Right lobe of liver (tissue), 6 donors: ENCODE measurements around the gene CCDC32. TPM values are rescaled to one million over a fixed set of nuclear protein-coding genes. Genes with fewer than 3 reads are reported as not detected.
"Not testable (repeated sequence)": the region's sequence is repeated elsewhere in the genome, so short reads cannot be mapped to it uniquely, and the experiment has no call there.

Experiments used
- ATAC-seq, 4 donors: fragments of 200-7000 bp; cut with Tn5 transposase; one replicate each; pipeline ENCODE4 v1.9.1; 2020; ENCODE audit warnings: mild to moderate bottlenecking in 4 of 4, moderate library complexity in 4 of 4
- DNase-seq, 3 donors: peaks; one replicate each; pipeline ENCODE4 v3.0.0-alpha.2; 2020
- H3K27ac ChIP-seq, 3 donors: fragments of 200-600 bp; one replicate each; pipeline ENCODE4 v1.8.0; 2022
- H3K27me3 ChIP-seq, 2 donors: fragments of 200-600 bp; one replicate each; pipeline ENCODE4 v1.8.0; 2022
- H3K36me3 ChIP-seq, 4 donors: fragments of 200-600 bp; sonication (generic) in 1 of 4; one replicate each; pipeline versions ENCODE4 v1.5.1 to v1.8.0; 2017 to 2022; ENCODE audit warnings: control low read depth in 1 of 4
- H3K4me1 ChIP-seq, 4 donors: fragments of 200-600 bp; sonication (generic) in 1 of 4; one replicate each; pipeline versions ENCODE4 v1.5.1 to v1.8.0; 2017 to 2022; ENCODE audit warnings: control low read depth in 1 of 4
- H3K4me3 ChIP-seq, 3 donors: fragments of 200-600 bp; one replicate each; pipeline ENCODE4 v1.8.0; 2022
- H3K9me3 ChIP-seq, 4 donors: fragments of 200-600 bp; sonication (generic) in 1 of 4; one replicate each; pipeline versions ENCODE4 v1.5.1 to v1.8.0; 2017 to 2022; ENCODE audit warnings: control low read depth in 1 of 4
- CTCF ChIP-seq, 4 donors: fragments of 200-600 bp in 3 of 4; fragments of 450-650 bp in 1 of 4; IDR thresholded peaks; one replicate each; pipeline versions ENCODE4 v1.5.1 to v1.8.0; 2016 to 2022; ENCODE audit warnings: antibody characterized with exemption in 4 of 4, mild to moderate bottlenecking in 2 of 4
- POLR2A ChIP-seq: fragments of 450-650 bp; IDR thresholded peaks from one replicate; pipeline ENCODE4 v1.6.1; 2017; ENCODE audit warnings: antibody characterized with exemption, mild to moderate bottlenecking
- WGBS: methylation state at CpG from one replicate; pipeline ENCODE4 v1.1.6; 2018; ENCODE audit warnings: low coverage, low lambda C conversion rate; ENCODE audit not compliant: insufficient coverage; ENCODE audit errors: missing lambda C conversion rate; 5-methylcytosine and 5-hydroxymethylcytosine counted together
- intact Hi-C, 2 donors: fragments of 100-400 bp; cut with DNase I; formaldehyde crosslinking; loops; one replicate each; pipeline versions ENCODE4 v1.11.2 to v1.14.1; 2022
- total RNA-seq, 6 experiments: library from RNA; depleted of rRNA in 2 of 6; stranded (reverse); fragments of >200 nt in 2 of 6; fragmentation: NEBNext Ultra II Directional in 3 of 6; extraction: Animal tissue kit (Norgen Biotek cat#: 25700) in 3 of 6; gene quantifications; one replicate each; pipeline versions ENCODE4 v1.1.0 to v1.2.4, GENCODE V29; 2016 to 2023
- donor health status: DM: no; HTN: yes; CAD: no.
- donor health status: DM: no; HTN: no; CAD: no.
- donor health status: DM: no; HTN: no; CAD: no.
- donor health status: DM: no; HTN: yes; CAD: no.
- donor health status: DM: no; HTN: yes; CAD: no.

The CCDC32 gene
- total RNA-seq, 6 experiments from 2014 or later = 6.4 to 12.3 (median 9.9) TPM

- Histone ChIP-seq H3K27ac (no peak overlapping the region), H3K4me3 (peak overlapping the region in 2 of 3 donors; percentile 27 to 41)
- ATAC-seq = no peak
These were observed 25.8 kb upstream of the CCDC32 start for GRCh38 chr15:40590667-40591050.

GRCh38 chr15:40584191-40584590, 19.3 kb upstream of the CCDC32 start:
- no peak overlapping the region for H3K27ac ChIP-seq
- intact Hi-C loops = no loop called here
- TF ChIP-seq CTCF (IDR thresholded peaks at IDR 0.05) (no peak), POLR2A (no peak)
- H3K9me3 ChIP-seq = no peaks in the 10 kb centered on the region
- 40% methylated on average over 2 of the region's 2 CpGs for WGBS
- no peak for ATAC-seq
- no peaks in the 10 kb centered on the region for H3K4me1 ChIP-seq
- no peak overlapping the region for H3K4me3 ChIP-seq
- H3K36me3 ChIP-seq = no peaks in the 10 kb centered on the region
- DNase-seq = no peak
- H3K27me3 ChIP-seq = no peaks in the 10 kb centered on the region

More at GRCh38 chr15:40590667-40591050, 25.8 kb upstream of the CCDC32 start:
- Histone ChIP-seq H3K27me3 (no peaks in the 10 kb centered on the region), H3K4me1 (peaks cover 0 to 9% (median 3%) of the 10 kb centered on the region in 4 donors), H3K36me3 (no peaks in the 10 kb centered on the region), H3K9me3 (no peaks in the 10 kb centered on the region)
- 58% methylated on average over 12 of the region's 12 CpGs for WGBS
- DNase-seq = no peak
- TF ChIP-seq CTCF (IDR thresholded peaks at IDR 0.05) (no peak), POLR2A (no peak)
- intact Hi-C loops = no loop called here

DNA sequence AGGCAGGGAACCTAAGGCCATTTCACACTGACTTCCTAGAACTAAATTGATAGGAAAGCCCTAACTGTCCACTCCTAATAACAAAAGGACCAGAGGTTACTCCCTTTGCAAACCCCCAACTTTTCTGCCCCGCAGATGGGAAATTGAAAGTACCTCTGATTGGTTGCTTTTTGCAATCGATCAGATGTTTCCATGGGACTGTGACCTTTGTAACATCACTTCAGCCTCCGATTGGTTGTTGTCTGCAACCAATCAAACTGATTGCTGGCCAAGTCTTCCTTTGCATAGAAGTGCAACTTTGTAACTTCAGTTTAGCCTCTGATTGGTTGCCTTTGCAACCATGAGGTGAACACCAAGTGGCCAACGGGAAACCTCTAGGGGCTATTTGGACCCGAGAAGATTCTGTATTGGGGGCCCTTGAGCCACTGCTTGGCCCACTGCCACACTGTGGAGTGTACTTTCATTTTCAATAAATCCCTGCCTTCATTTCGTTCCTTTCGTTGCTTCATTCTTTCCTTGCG, 17.9 kb upstream of the CCDC32 start:
- H3K27ac ChIP-seq = peak overlapping the region; percentile 63 to 82 (median 76)
- H3K9me3 ChIP-seq = no peaks in the 10 kb centered on the region
- no peaks in the 10 kb centered on the region for H3K27me3 ChIP-seq
- H3K36me3 ChIP-seq = no peaks in the 10 kb centered on the region
- 25% methylated on average over 7 of the region's 8 CpGs for WGBS
- H3K4me1 ChIP-seq = no peaks in the 10 kb centered on the region
- H3K4me3 ChIP-seq = peak overlapping the region; percentile 33 to 62 (median 60)
- TF ChIP-seq CTCF (IDR thresholded peaks at IDR 0.05) (no peak), POLR2A (peak; percentile 51)
- ATAC-seq (peak; percentile 92 to 95 (median 95)), DNase-seq (peak in 2 of 3 donors; percentile 52 to 85)
- intact Hi-C loops = no loop called here

GRCh38 chr15:40581796-40582195, 17.0 kb upstream of the CCDC32 start:
- H3K9me3 ChIP-seq, H3K4me3 ChIP-seq, DNase-seq, H3K36me3 ChIP-seq, intact Hi-C loops, H3K4me1 ChIP-seq, H3K27me3 ChIP-seq, ATAC-seq: not testable (repeated sequence)
- peak overlapping the region in 2 of 3 donors; percentile 76 to 82 for H3K27ac ChIP-seq
- no CpG with 5 or more reads among the region's 2 CpGs for WGBS

DNA sequence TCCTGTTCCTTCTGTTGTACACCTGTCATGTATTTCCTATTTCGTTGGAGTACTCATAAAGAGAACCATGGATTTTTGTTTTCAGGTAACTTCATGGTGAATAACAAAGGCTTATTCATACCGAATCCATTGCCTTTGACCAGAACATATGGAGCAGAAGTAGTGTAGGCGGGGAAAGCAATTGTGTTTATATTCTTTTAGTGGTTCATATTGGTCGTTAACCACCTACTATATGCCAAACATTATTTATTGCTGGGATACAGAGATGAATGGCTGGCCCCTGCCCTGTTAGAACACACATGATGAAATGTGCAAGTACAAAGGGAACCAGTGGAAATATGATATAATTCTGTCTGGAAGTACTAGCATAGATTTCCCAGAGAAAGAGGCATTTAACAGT, 14.1 kb upstream of the CCDC32 start:
- Histone ChIP-seq H3K27ac (no peak overlapping the region), H3K4me1 (no peaks in the 10 kb centered on the region), H3K4me3 (no peak overlapping the region), H3K27me3 (no peaks in the 10 kb centered on the region), H3K36me3 (peaks cover 0 to 4% (median under 1%) of the 10 kb centered on the region in 4 donors), H3K9me3 (no peaks in the 10 kb centered on the region)
- ATAC-seq (no peak), DNase-seq (no peak)
- no peak for TF ChIP-seq CTCF (IDR thresholded peaks at IDR 0.05)
- no peak for TF ChIP-seq POLR2A
- intact Hi-C loops = no loop called here
- WGBS = 60% methylated on average over 4 of the region's 4 CpGs

- DNase-seq, intact Hi-C loops, H3K9me3 ChIP-seq, H3K4me1 ChIP-seq, H3K27me3 ChIP-seq, H3K4me3 ChIP-seq, H3K27ac ChIP-seq, ATAC-seq: not testable (repeated sequence)
- peaks cover 0 to 12% (median 5%) of the 10 kb centered on the region in 4 donors for H3K36me3 ChIP-seq
- WGBS = 97% methylated on average over 5 of the region's 5 CpGs
These were observed 12.1 kb upstream of the CCDC32 start for GRCh38 chr15:40576914-40577313.
